K562 (cell line): ENCODE data around the gene TTC16. TPM values are rescaled to one million over a fixed set of nuclear protein-coding genes. Genes with fewer than 3 reads are reported as not detected.

Experiments
- ARID4B ChIP-seq: sonication (generic); formaldehyde crosslinking; IDR thresholded peaks from 2 replicates; pipeline ENCODE4 v1.8.0; 2022; ENCODE audit warnings: mild to moderate bottlenecking, missing genetic modification reagents
- BMI1 ChIP-seq: fragments of 150-350 bp; IDR thresholded peaks from 2 replicates; pipeline ENCODE4 v1.6.1; 2014; ENCODE audit warnings: low read length
- CBFA2T3 ChIP-seq: fragments of 450-650 bp; IDR thresholded peaks from 2 replicates; pipeline ENCODE4 v1.6.1; 2017
- CBX3 ChIP-seq, 2 experiments: IDR thresholded peaks; 1 replicate in 1 of 2; 2 replicates in 1 of 2; pipeline ENCODE4 v1.6.1; 2012; ENCODE audit warnings: inconsistent platforms in 2 of 2, low read length in 2 of 2, borderline replicate concordance in 1 of 2, control low read depth in 1 of 2
- CLOCK ChIP-seq: fragments of 250-450 bp; sonication (Bioruptor Pico); IDR thresholded peaks from 2 replicates; pipeline ENCODE4 v1.4.0; 2020; ENCODE audit warnings: mild to moderate bottlenecking, moderate library complexity, borderline replicate concordance
- DDX20 ChIP-seq: fragments of 450-650 bp; IDR thresholded peaks from 2 replicates; pipeline ENCODE4 v1.6.1; 2016; ENCODE audit warnings: missing genetic modification characterization, low read depth, mild to moderate bottlenecking, missing compliant biosample characterization, moderate library complexity
- MED1 ChIP-seq: sonication (generic); formaldehyde crosslinking; IDR thresholded peaks from 2 replicates; pipeline ENCODE4 v1.8.1; 2023; ENCODE audit warnings: missing genetic modification reagents, borderline replicate concordance
- MNT ChIP-seq, 2 experiments: fragments of 450-650 bp; conservative IDR thresholded peaks; 2 replicates each; pipeline ENCODE4 v1.6.1; 2017; ENCODE audit warnings: mild to moderate bottlenecking in 2 of 2, moderate library complexity in 2 of 2
- NRF1 ChIP-seq, 2 experiments: fragments of 450-650 bp; IDR thresholded peaks in 1 of 2; conservative IDR thresholded peaks in 1 of 2; 2 replicates each; pipeline ENCODE4 v1.6.1; 2014; ENCODE audit warnings: mild to moderate bottlenecking in 2 of 2
- PTBP1 ChIP-seq: fragments of 200-400 bp; formaldehyde crosslinking; IDR thresholded peaks from 2 replicates; pipeline ENCODE4 v1.6.1; 2017; ENCODE audit warnings: low read depth, low read length
- SIN3A ChIP-seq, 2 experiments: fragments of 150-350 bp in 1 of 2; IDR thresholded peaks; 2 replicates each; pipeline ENCODE4 v1.6.1; 2011 to 2016; ENCODE audit warnings: borderline replicate concordance in 2 of 2, low read depth in 2 of 2, low read length in 2 of 2, mild to moderate bottlenecking in 2 of 2, moderate library complexity in 2 of 2; ENCODE audit not compliant: control insufficient read depth in 1 of 2
- SLC30A9 ChIP-seq: fragments of 250-450 bp; sonication (Bioruptor Pico); IDR thresholded peaks from 2 replicates; pipeline ENCODE4 v1.8.0; 2022; ENCODE audit warnings: mild to moderate bottlenecking, moderate library complexity
- SMAD2 ChIP-seq: fragments of 150-350 bp; IDR thresholded peaks from 2 replicates; pipeline ENCODE4 v1.6.1; 2014; ENCODE audit warnings: low read depth, mild to moderate bottlenecking, low read length
- TAF15 ChIP-seq: fragments of 200-400 bp; formaldehyde crosslinking; IDR thresholded peaks from 2 replicates; pipeline ENCODE4 v1.6.1; 2017; ENCODE audit warnings: mild to moderate bottlenecking, low read depth, low read length, moderate library complexity
- TAF7 ChIP-seq: fragments of 450-650 bp; IDR thresholded peaks from 2 replicates; pipeline ENCODE4 v1.6.1; 2016; ENCODE audit warnings: missing genetic modification characterization, missing compliant biosample characterization
- ZBED1 ChIP-seq: IDR thresholded peaks from 2 replicates; pipeline ENCODE4 v1.6.1; 2014
- ZFP36 ChIP-seq: fragments of 150-350 bp; IDR thresholded peaks from 2 replicates; pipeline ENCODE4 v1.6.1; 2018; ENCODE audit warnings: low read length, low read depth; ENCODE audit not compliant: partially characterized antibody
- ZNF589 ChIP-seq: fragments of 200-800 bp; sonication (Bioruptor generic); IDR thresholded peaks from 2 replicates; pipeline ENCODE4 v1.6.1; 2016; ENCODE audit warnings: low read depth, missing genetic modification characterization, missing compliant biosample characterization
- ZNF780A ChIP-seq: fragments of 250-450 bp; sonication (Bioruptor Pico); IDR thresholded peaks from 2 replicates; pipeline ENCODE4 v1.5.0; 2021; ENCODE audit warnings: mild to moderate bottlenecking
- polyA plus RNA-seq, 8 experiments: library from polyadenylated mRNA; depleted of rRNA in 4 of 8; stranded (reverse) in 5 of 8; unstranded in 3 of 8; fragments of >200 nt; fragmentation: Nextera tagmentation in 2 of 8; fragmentation: Illumina TruSeq in 1 of 8; extraction: Ambion mirVana in 2 of 8; extraction: Trizol in 1 of 8; gene quantifications; 2 replicates each; pipeline versions ENCODE4 v1.2.1 to v1.2.3, GENCODE V29; 2011 to 2014; ENCODE audit warnings: inconsistent platforms in 1 of 8, missing spikeins in 1 of 8
- total RNA-seq, 7 experiments: library from RNA; depleted of rRNA in 6 of 7; stranded (reverse); fragments of >200 nt in 6 of 7; fragmentation: Illumina TruSeq in 2 of 7; extraction: Trizol in 2 of 7; gene quantifications; 2 replicates each; pipeline versions ENCODE4 v1.2.1 to v1.2.3, GENCODE V29; 2011 to 2021; ENCODE audit warnings: low replicate concordance in 1 of 7

Gene TTC16
- total and polyA plus RNA-seq, 9 of the 15 experiments (the other 6 are each of a cell fraction or from before 2014, with no cell fraction given), result 0.11 TPM; not detected in 8

GRCh38 chr9:127715470-127716337 lies at the start of gene TTC16, which contains the start of gene PTRH1 (continued):
- TF ChIP-seq TAF15, result no peak
- no peak for TF ChIP-seq SMAD2
- no peak for TF ChIP-seq DDX20
- TF ChIP-seq ZNF780A, result no peak
- TF ChIP-seq BMI1, result no peak
- no peak for TF ChIP-seq CBFA2T3
- no peak for TF ChIP-seq PTBP1
- peak; percentile 91 to 96 for TF ChIP-seq MNT (conservative IDR thresholded peaks at IDR 0.05)
- no peak for TF ChIP-seq MED1 (CRISPR knock-in tag)
- peak; percentile 84 to 94; a peak in 3 of 4 replicates for TF ChIP-seq SIN3A (IDR thresholded peaks at IDR 0.05; ENCODE audit: borderline replicate concordance in 2 of 2, control insufficient read depth in 1 of 2, low read depth in 2 of 2, low read length in 2 of 2)
- no peak for TF ChIP-seq ZNF589 (CRISPR knock-in tag)
- no peak for TF ChIP-seq CLOCK (CRISPR knock-in tag)
- TF ChIP-seq ARID4B (CRISPR knock-in tag), result peak; percentile 90
- no peak for TF ChIP-seq SLC30A9 (CRISPR knock-in tag)
- TF ChIP-seq ZBED1, result no peak
- no peak for TF ChIP-seq TAF7 (tag)
- TF ChIP-seq ZFP36, result no peak
- TF ChIP-seq CBX3 (IDR thresholded peaks at IDR 0.05; ENCODE audit: borderline replicate concordance in 1 of 2, low read length in 2 of 2), result no peak
- peak; percentile 35 to 39; a peak in 2 of 4 replicates for TF ChIP-seq NRF1 (conservative IDR thresholded peaks at IDR 0.05 in 1 of 2, IDR thresholded peaks at IDR 0.05 in 1 of 2)
